ENCODE data around the gene IGF2R.

DNA sequence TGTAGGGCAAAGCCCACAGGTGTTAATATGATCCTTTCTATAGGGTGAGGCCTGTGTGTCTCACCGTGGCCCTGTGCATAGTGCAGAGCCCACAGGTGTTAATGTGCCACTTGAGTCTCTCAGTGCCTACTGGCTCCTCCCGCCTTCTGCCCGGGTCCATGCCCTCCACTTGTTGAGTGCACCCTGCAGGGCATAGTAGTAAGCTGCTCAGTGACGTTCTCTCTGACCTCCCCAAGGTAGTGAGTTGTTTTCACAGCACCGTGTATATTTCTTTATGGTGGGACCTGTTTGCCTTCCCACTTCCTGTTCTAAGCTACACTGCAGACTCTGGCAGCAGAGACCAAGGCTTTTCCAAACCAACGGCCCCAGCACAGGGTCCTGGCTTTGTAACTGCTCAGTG lies 88.2 kb downstream of the IGF2R start:
- TF ChIP-seq, protein P1, sequence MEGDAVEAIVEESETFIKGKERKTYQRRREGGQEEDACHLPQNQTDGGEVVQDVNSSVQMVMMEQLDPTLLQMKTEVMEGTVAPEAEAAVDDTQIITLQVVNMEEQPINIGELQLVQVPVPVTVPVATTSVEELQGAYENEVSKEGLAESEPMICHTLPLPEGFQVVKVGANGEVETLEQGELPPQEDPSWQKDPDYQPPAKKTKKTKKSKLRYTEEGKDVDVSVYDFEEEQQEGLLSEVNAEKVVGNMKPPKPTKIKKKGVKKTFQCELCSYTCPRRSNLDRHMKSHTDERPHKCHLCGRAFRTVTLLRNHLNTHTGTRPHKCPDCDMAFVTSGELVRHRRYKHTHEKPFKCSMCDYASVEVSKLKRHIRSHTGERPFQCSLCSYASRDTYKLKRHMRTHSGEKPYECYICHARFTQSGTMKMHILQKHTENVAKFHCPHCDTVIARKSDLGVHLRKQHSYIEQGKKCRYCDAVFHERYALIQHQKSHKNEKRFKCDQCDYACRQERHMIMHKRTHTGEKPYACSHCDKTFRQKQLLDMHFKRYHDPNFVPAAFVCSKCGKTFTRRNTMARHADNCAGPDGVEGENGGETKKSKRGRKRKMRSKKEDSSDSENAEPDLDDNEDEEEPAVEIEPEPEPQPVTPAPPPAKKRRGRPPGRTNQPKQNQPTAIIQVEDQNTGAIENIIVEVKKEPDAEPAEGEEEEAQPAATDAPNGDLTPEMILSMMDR (IDR thresholded peaks at IDR 0.05): no peak
- TF ChIP-seq POLR2A (IDR thresholded peaks at IDR 0.05): no peak

All from lower leg skin (tissue), 3 donors.